ENCODE data around the gene PLXNB1.
"Not testable (repeated sequence)": the region's sequence is repeated elsewhere in the genome, so short reads cannot be mapped to it uniquely, and the experiment has no call there.

The PLXNB1 gene

GRCh38 chr3:48463703-48464102 lies 33.8 kb upstream of the PLXNB1 start:
- no peak overlapping the region for H3K27ac ChIP-seq (ENCODE audit: low read length)
- WGBS (ENCODE audit: insufficient coverage, insufficient read length), result no CpG with 5 or more reads among the region's 9 CpGs
- H3K27me3 ChIP-seq (ENCODE audit: control insufficient read depth, insufficient read depth, low read length), result no peaks in the 10 kb centered on the region
- no peak for DNase-seq (ENCODE audit: low read depth, low spot score)
- H3K4me1 ChIP-seq (ENCODE audit: control insufficient read depth, insufficient read depth, low read length), result peaks cover 7% of the 10 kb centered on the region
- H3K36me3 ChIP-seq (ENCODE audit: control insufficient read depth, insufficient read depth, low read length), result peaks cover 41% of the 10 kb centered on the region
- H3K9me3 ChIP-seq (ENCODE audit: control insufficient read depth, insufficient read depth, low read length), result no peaks in the 10 kb centered on the region
- H3K4me3 ChIP-seq (ENCODE audit: low read length), result no peak overlapping the region

GRCh38 chr3:48461767-48462166 lies 31.9 kb upstream of the PLXNB1 start:
- H3K4me1 ChIP-seq (ENCODE audit: control insufficient read depth, insufficient read depth, low read length); DNase-seq (ENCODE audit: low read depth, low spot score); H3K27me3 ChIP-seq (ENCODE audit: control insufficient read depth, insufficient read depth, low read length); H3K9me3 ChIP-seq (ENCODE audit: control insufficient read depth, insufficient read depth, low read length); H3K27ac ChIP-seq (ENCODE audit: low read length); H3K4me3 ChIP-seq (ENCODE audit: low read length): not testable (repeated sequence)
- peaks cover 31% of the 10 kb centered on the region for H3K36me3 ChIP-seq (ENCODE audit: control insufficient read depth, insufficient read depth, low read length)
- WGBS (ENCODE audit: insufficient coverage, insufficient read length), result no CpG with 5 or more reads among the region's 7 CpGs

GRCh38 chr3:48460517-48460902 lies 30.6 kb upstream of the PLXNB1 start:
- no peak for DNase-seq (ENCODE audit: low read depth, low spot score)
- no peaks in the 10 kb centered on the region for H3K27me3 ChIP-seq (ENCODE audit: control insufficient read depth, insufficient read depth, low read length)
- no peaks in the 10 kb centered on the region; the same call in 1 of the 2 replicates for H3K4me1 ChIP-seq (ENCODE audit: control insufficient read depth, insufficient read depth, low read length)
- H3K4me3 ChIP-seq (ENCODE audit: low read length), result no peak overlapping the region
- H3K9me3 ChIP-seq (ENCODE audit: control insufficient read depth, insufficient read depth, low read length), result no peaks in the 10 kb centered on the region
- WGBS (ENCODE audit: insufficient coverage, insufficient read length), result no CpG with 5 or more reads among the region's 3 CpGs
- peaks cover 28% of the 10 kb centered on the region for H3K36me3 ChIP-seq (ENCODE audit: control insufficient read depth, insufficient read depth, low read length)
- no peak overlapping the region for H3K27ac ChIP-seq (ENCODE audit: low read length)

- H3K4me1 ChIP-seq (ENCODE audit: control insufficient read depth, insufficient read depth, low read length), result no peaks in the 10 kb centered on the region
- no peak overlapping the region for H3K4me3 ChIP-seq (ENCODE audit: low read length)
- no peaks in the 10 kb centered on the region for H3K9me3 ChIP-seq (ENCODE audit: control insufficient read depth, insufficient read depth, low read length)
- H3K27me3 ChIP-seq (ENCODE audit: control insufficient read depth, insufficient read depth, low read length), result no peaks in the 10 kb centered on the region
- DNase-seq (ENCODE audit: low read depth, low spot score), result no peak
- H3K27ac ChIP-seq (ENCODE audit: low read length), result no peak overlapping the region
- no CpG with 5 or more reads among the region's 7 CpGs for WGBS (ENCODE audit: insufficient coverage, insufficient read length)
- H3K36me3 ChIP-seq (ENCODE audit: control insufficient read depth, insufficient read depth, low read length), result peaks cover 28% of the 10 kb centered on the region
Observed at GRCh38 chr3:48459773-48460516, 30.1 kb upstream of the PLXNB1 start.

DNA sequence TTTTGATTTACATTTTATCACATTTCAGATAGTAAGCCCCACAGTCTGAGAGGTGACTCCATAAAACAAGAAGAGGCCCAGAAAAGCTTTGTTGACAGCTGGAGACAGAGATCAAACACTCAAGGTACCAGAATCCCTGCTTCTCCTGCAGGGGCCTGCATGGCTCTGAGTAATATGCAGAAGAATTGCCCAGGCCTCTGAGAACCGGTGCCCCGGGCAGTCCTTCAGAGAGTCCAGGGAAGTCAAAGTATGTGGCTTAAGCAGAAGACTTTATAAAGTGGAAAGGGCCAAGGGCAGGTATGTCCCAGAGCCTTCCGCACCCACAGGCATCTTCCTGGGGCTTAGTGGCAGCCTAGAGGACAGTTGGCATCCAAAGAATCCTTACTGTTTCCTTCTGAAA lies 29.4 kb upstream of the PLXNB1 start:
- WGBS (ENCODE audit: insufficient coverage, insufficient read length), result no CpG with 5 or more reads among the region's 3 CpGs
- Histone ChIP-seq H3K4me3 (ENCODE audit: low read length) (no peak overlapping the region), H3K27ac (ENCODE audit: low read length) (no peak overlapping the region), H3K27me3 (ENCODE audit: control insufficient read depth, insufficient read depth, low read length) (no peaks in the 10 kb centered on the region), H3K36me3 (ENCODE audit: control insufficient read depth, insufficient read depth, low read length) (peaks cover 24% of the 10 kb centered on the region), H3K9me3 (ENCODE audit: control insufficient read depth, insufficient read depth, low read length) (no peaks in the 10 kb centered on the region), H3K4me1 (ENCODE audit: control insufficient read depth, insufficient read depth, low read length) (no peaks in the 10 kb centered on the region)
- DNase-seq (ENCODE audit: low read depth, low spot score), result no peak

DNA sequence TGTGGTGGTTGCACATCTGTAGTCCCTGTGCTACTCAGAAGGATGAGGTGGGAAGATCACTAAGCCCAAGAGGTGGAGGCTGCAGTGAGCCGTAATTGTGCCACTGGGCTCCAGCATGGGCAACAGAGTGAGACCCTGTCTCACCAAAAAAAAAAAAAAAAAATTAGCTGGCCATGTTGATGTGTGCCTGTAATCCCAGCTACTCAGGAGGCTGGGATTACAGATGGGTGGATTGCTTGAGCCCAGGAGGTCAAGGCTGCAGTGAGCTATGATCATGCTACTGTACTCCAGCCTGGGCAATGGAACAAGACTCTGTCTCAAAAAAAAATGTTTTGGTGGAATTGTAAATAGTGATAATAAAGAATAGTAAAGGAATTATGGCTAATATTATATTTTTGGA lies 26.6 kb upstream of the PLXNB1 start:
- DNase-seq (ENCODE audit: low read depth, low spot score), result no peak
- Histone ChIP-seq H3K4me3 (ENCODE audit: low read length) (no peak overlapping the region), H3K36me3 (ENCODE audit: control insufficient read depth, insufficient read depth, low read length) (peaks cover 29% of the 10 kb centered on the region), H3K4me1 (ENCODE audit: control insufficient read depth, insufficient read depth, low read length) (no peaks in the 10 kb centered on the region), H3K27me3 (ENCODE audit: control insufficient read depth, insufficient read depth, low read length) (no peaks in the 10 kb centered on the region), H3K27ac (ENCODE audit: low read length) (no peak overlapping the region), H3K9me3 (ENCODE audit: control insufficient read depth, insufficient read depth, low read length) (no peaks in the 10 kb centered on the region)
- no CpG with 5 or more reads among the region's 1 CpG for WGBS (ENCODE audit: insufficient coverage, insufficient read length)

- H3K9me3 ChIP-seq (ENCODE audit: control insufficient read depth, insufficient read depth, low read length), result no peaks in the 10 kb centered on the region
- H3K36me3 ChIP-seq (ENCODE audit: control insufficient read depth, insufficient read depth, low read length), result peaks cover 5% of the 10 kb centered on the region
- no peak for DNase-seq (ENCODE audit: low read depth, low spot score)
- H3K27me3 ChIP-seq (ENCODE audit: control insufficient read depth, insufficient read depth, low read length), result no peaks in the 10 kb centered on the region
- WGBS (ENCODE audit: insufficient coverage, insufficient read length), result no CpG with 5 or more reads among the region's 1 CpG
- H3K4me1 ChIP-seq (ENCODE audit: control insufficient read depth, insufficient read depth, low read length), result no peaks in the 10 kb centered on the region
- H3K27ac ChIP-seq (ENCODE audit: low read length), result no peak overlapping the region
- H3K4me3 ChIP-seq (ENCODE audit: low read length), result no peak overlapping the region
Observed at GRCh38 chr3:48451270-48451669, 21.4 kb upstream of the PLXNB1 start.

GRCh38 chr3:48446425-48447193 lies 16.7 kb upstream of the PLXNB1 start, which contains the start of gene ATRIP:
ATRIP (plus strand) TSS chr3:48446737; CDS start chr3:48446846, 109 bp downstream.
- Histone ChIP-seq H3K4me1 (ENCODE audit: control insufficient read depth, insufficient read depth, low read length) (no peaks in the 10 kb centered on the region), H3K27me3 (ENCODE audit: control insufficient read depth, insufficient read depth, low read length) (no peaks in the 10 kb centered on the region), H3K9me3 (ENCODE audit: control insufficient read depth, insufficient read depth, low read length) (no peaks in the 10 kb centered on the region), H3K4me3 (ENCODE audit: low read length) (peak within 1 kb of the TSS; percentile 63), H3K27ac (ENCODE audit: low read length) (no peak within 1 kb of the TSS), H3K36me3 (ENCODE audit: control insufficient read depth, insufficient read depth, low read length) (peaks cover 2% of the 10 kb centered on the region; the same call in 1 of the 2 replicates)
- no peak for DNase-seq (ENCODE audit: low read depth, low spot score)
- no CpG with 5 or more reads among the region's 91 CpGs for WGBS (ENCODE audit: insufficient coverage, insufficient read length)

DNA sequence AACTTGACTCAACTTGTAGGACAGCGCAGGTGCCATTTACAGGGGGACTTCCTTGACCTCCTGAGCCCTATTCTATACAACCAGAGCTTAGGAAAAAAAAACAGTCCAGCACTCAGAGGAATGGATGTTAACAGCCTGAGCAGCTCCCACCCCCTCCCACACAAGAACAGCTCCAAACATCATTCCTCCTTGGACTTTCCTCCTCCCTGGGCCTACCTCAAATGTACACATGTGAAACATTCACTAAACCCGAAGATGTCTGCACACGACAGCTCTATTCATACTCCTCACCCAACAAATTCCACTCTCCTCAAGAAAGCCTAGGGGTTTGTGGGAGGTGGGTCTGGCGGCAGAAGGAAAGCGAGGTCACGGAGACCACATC lies 16.1 kb upstream of the PLXNB1 start:
- peak overlapping the region; percentile 63 for H3K4me3 ChIP-seq (ENCODE audit: low read length)
- no peaks in the 10 kb centered on the region for H3K9me3 ChIP-seq (ENCODE audit: control insufficient read depth, insufficient read depth, low read length)
- DNase-seq (ENCODE audit: low read depth, low spot score), result no peak
- H3K27me3 ChIP-seq (ENCODE audit: control insufficient read depth, insufficient read depth, low read length), result no peaks in the 10 kb centered on the region
- WGBS (ENCODE audit: insufficient coverage, insufficient read length), result no CpG with 5 or more reads among the region's 6 CpGs
- H3K27ac ChIP-seq (ENCODE audit: low read length), result no peak overlapping the region
- H3K36me3 ChIP-seq (ENCODE audit: control insufficient read depth, insufficient read depth, low read length), result peaks cover 2% of the 10 kb centered on the region; the same call in 1 of the 2 replicates
- no peaks in the 10 kb centered on the region for H3K4me1 ChIP-seq (ENCODE audit: control insufficient read depth, insufficient read depth, low read length)

GRCh38 chr3:48445277-48445882 lies 15.5 kb upstream of the PLXNB1 start:
- no CpG with 5 or more reads among the region's 6 CpGs for WGBS (ENCODE audit: insufficient coverage, insufficient read length)
- Histone ChIP-seq H3K4me3 (ENCODE audit: low read length) (no peak overlapping the region), H3K36me3 (ENCODE audit: control insufficient read depth, insufficient read depth, low read length) (peaks cover 2% of the 10 kb centered on the region; the same call in 1 of the 2 replicates), H3K27ac (ENCODE audit: low read length) (no peak overlapping the region), H3K27me3 (ENCODE audit: control insufficient read depth, insufficient read depth, low read length) (no peaks in the 10 kb centered on the region), H3K9me3 (ENCODE audit: control insufficient read depth, insufficient read depth, low read length) (no peaks in the 10 kb centered on the region), H3K4me1 (ENCODE audit: control insufficient read depth, insufficient read depth, low read length) (no peaks in the 10 kb centered on the region)
- DNase-seq (ENCODE audit: low read depth, low spot score), result no peak
